SU-DHL-6 (cell line): Measurements from ENCODE around the gene KLHL40.

Source experiments
- CTCF ChIP-seq: fragments of 200-600 bp; sonication (generic); IDR thresholded peaks from one replicate; pipeline ENCODE4 v1.5.1; 2017; ENCODE audit warnings: antibody characterized with exemption, mild to moderate bottlenecking, low read length, moderate library complexity; ENCODE audit not compliant: insufficient read depth, poor library complexity, severe bottlenecking
- EZH2phosphoT487 ChIP-seq: fragments of 200-600 bp; sonication (generic), shearing (Covaris generic); conservative IDR thresholded peaks from 2 replicates; pipeline ENCODE4 v1.6.1; 2018; ENCODE audit warnings: mild to moderate bottlenecking, antibody characterized with exemption, low read length, moderate library complexity, mixed read lengths

GRCh38 chr3:42661593-42662022 is 23.7 kb upstream of the KLHL40 start:
- TF ChIP-seq CTCF (no peak), EZH2phosphoT487 (no peak)
